A673 (cell line): Measurements from ENCODE around the gene ABHD17A.
"Not testable (repeated sequence)": the region's sequence is repeated elsewhere in the genome, so short reads cannot be mapped to it uniquely, and the experiment has no call there.

Experiments
- CTCF ChIP-seq: fragments of 300-800, 200-600 bp; sonication (generic); conservative IDR thresholded peaks from 2 replicates; pipeline ENCODE4 v1.5.1; 2017; ENCODE audit warnings: low read depth, mild to moderate bottlenecking, antibody characterized with exemption, low read length, moderate library complexity, mixed read lengths
- EZH2 ChIP-seq: fragments of 200-600 bp; sonication (generic); IDR thresholded peaks from 2 replicates; pipeline ENCODE4 v1.6.1; 2017; ENCODE audit warnings: borderline replicate concordance, low read depth, mild to moderate bottlenecking, mixed read lengths, antibody characterized with exemption, low read length; ENCODE audit not compliant: poor library complexity, severe bottlenecking

- not testable (repeated sequence) for TF ChIP-seq EZH2
- peak; percentile 33; the same call in 1 of the 2 replicates for TF ChIP-seq CTCF
These were observed 8.6 kb downstream of the ABHD17A start for GRCh38 chr19:1876496-1877279.
